ENCODE measurements around the gene CDH4. TPM values are rescaled to one million over a fixed set of nuclear protein-coding genes. Genes with fewer than 3 reads are reported as not detected.

Gene CDH4
- total RNA-seq, 6 donors from 2014 or later = 0.20 to 1.0 (median 0.40) TPM; not detected in 1

DNA sequence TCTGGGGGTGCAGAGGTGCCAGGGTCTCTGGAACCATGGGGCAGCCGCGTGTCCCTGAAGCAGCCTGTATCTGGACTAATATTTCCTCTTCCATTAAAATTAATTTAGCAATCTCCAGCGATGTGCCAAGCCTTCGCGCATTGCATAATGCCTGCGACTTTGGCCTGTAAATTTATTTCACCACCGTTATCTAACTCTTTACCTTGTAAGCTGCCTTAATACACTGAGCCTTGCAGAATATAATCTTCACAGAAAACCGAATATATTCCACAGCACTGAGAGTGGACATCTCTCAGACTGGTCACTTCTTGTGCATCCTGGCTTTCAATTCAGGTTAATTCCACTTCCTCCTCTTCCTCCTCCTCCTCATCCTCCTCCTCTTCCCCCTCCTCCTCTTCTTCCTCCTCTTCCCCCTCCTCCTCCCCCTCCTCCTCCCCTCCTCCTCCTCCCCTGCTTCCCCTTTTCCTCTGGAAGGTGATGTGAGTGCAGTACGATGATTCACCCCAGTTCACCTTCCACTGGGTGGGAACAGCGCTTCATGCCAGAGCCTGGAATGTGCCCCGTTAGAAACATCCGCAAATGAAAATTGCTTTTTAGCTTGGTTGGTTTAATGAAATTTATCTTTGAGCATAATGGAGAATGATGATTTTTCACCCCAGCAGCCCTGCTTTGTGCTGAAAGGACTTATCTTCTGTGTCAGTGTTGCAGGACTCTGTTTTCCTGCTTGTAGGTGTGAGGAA, 101.4 kb downstream of the CDH4 start:
- Histone ChIP-seq H3K36me3 (no peaks in the 10 kb centered on the region), H3K4me1 (no peaks in the 10 kb centered on the region), H3K4me3 (no peak overlapping the region), H3K27ac (no peak overlapping the region), H3K27me3 (no peaks in the 10 kb centered on the region), H3K9me3 (no peaks in the 10 kb centered on the region)
- ATAC-seq (ENCODE audit: low FRiP score in 2 of 2) (no peak), DNase-seq (no peak)
- WGBS, 2 donors = 60 to 68% methylated on average over 12 of the region's 12 CpGs
- TF ChIP-seq POLR2A (IDR thresholded peaks at IDR 0.05) = no peak
- no peak for TF ChIP-seq EP300 (IDR thresholded peaks at IDR 0.05)
- TF ChIP-seq POLR2AphosphoS5 (IDR thresholded peaks at IDR 0.05) = no peak
- no peak for TF ChIP-seq CTCF (IDR thresholded peaks at IDR 0.05)

GRCh38 chr20:61354001-61354390, 101.9 kb downstream of the CDH4 start:
- H3K4me3 ChIP-seq = no peak overlapping the region
- DNase-seq = no peak
- H3K4me1 ChIP-seq = no peaks in the 10 kb centered on the region
- H3K27me3 ChIP-seq = no peaks in the 10 kb centered on the region
- no peaks in the 10 kb centered on the region for H3K9me3 ChIP-seq
- 63 to 76% methylated on average over 6 to 18 of the region's 18 CpGs for WGBS, 2 donors
- no peak for ATAC-seq (ENCODE audit: low FRiP score in 2 of 2)
- no peaks in the 10 kb centered on the region for H3K36me3 ChIP-seq
- no peak overlapping the region for H3K27ac ChIP-seq
- no peak for TF ChIP-seq POLR2A (IDR thresholded peaks at IDR 0.05)
- no peak for TF ChIP-seq EP300 (IDR thresholded peaks at IDR 0.05)
- no peak for TF ChIP-seq CTCF (IDR thresholded peaks at IDR 0.05)
- TF ChIP-seq POLR2AphosphoS5 (IDR thresholded peaks at IDR 0.05) = no peak

DNA sequence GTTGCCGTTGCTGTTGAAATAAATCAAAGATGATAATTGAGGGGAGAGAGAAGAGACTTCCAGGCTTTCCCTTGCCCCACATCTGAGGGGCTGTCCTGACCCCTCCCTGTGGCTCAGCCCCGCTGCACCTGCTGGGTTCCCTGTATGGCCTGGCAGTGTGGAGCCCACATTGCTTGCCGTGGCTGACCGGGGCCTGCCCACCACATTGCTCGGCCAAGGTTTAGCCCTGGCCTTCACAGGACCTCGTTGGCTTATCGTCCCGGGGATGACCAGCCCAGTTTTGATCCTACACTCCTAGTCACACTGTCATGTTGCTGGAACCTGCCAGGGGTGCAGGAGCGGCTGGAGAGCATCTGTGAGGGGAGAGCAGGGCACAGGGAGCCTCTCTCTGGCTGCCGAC, 102.4 kb downstream of the CDH4 start:
- H3K27ac ChIP-seq = no peak overlapping the region
- no peak for ATAC-seq (ENCODE audit: low FRiP score in 2 of 2)
- no peaks in the 10 kb centered on the region for H3K9me3 ChIP-seq
- no peaks in the 10 kb centered on the region for H3K27me3 ChIP-seq
- TF ChIP-seq POLR2A (IDR thresholded peaks at IDR 0.05) (no peak), EP300 (IDR thresholded peaks at IDR 0.05) (no peak), POLR2AphosphoS5 (IDR thresholded peaks at IDR 0.05) (no peak), CTCF (IDR thresholded peaks at IDR 0.05) (no peak)
- H3K4me1 ChIP-seq = no peaks in the 10 kb centered on the region
- 80 to 84% methylated on average over 10 of the region's 10 CpGs for WGBS, 2 donors
- DNase-seq = no peak
- H3K4me3 ChIP-seq = no peak overlapping the region
- H3K36me3 ChIP-seq = no peaks in the 10 kb centered on the region

DNA sequence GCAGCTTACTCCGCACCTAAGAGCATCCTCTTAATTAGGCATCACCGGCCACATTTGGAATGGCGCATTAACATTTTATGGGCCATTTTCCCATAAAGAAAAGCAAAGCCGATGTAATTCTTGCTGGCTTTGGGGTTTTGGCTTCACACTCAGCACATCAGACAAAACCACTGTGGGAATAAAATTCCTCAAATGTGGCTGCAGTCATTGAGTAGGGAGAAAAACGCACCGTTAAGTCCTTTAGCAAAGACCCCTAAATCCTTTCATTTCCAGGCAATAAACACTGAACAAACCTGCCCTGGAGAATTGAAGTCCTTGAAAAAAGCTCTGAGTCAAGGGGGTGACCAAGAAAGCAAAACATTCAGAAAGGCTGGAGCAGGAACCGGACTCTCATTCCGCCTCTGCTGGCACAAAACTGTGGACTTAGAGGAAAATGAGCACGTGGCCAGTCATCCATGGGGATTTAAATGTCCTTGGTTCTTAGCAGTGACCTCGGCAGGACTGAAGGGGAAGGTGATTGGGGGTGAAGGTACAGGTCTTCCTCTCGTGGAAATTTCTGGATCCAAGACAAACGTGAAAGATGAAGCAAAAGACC, 102.9 kb downstream of the CDH4 start:
- DNase-seq (no peak), ATAC-seq (ENCODE audit: low FRiP score in 2 of 2) (no peak)
- 83 to 84% methylated on average over 12 of the region's 12 CpGs for WGBS, 2 donors
- H3K4me3 ChIP-seq = no peak overlapping the region
- no peaks in the 10 kb centered on the region for H3K4me1 ChIP-seq
- TF ChIP-seq POLR2A (IDR thresholded peaks at IDR 0.05) (no peak), EP300 (IDR thresholded peaks at IDR 0.05) (no peak), CTCF (IDR thresholded peaks at IDR 0.05) (no peak), POLR2AphosphoS5 (IDR thresholded peaks at IDR 0.05) (no peak)
- no peaks in the 10 kb centered on the region for H3K9me3 ChIP-seq
- no peaks in the 10 kb centered on the region for H3K36me3 ChIP-seq
- no peak overlapping the region for H3K27ac ChIP-seq
- H3K27me3 ChIP-seq = no peaks in the 10 kb centered on the region

DNA sequence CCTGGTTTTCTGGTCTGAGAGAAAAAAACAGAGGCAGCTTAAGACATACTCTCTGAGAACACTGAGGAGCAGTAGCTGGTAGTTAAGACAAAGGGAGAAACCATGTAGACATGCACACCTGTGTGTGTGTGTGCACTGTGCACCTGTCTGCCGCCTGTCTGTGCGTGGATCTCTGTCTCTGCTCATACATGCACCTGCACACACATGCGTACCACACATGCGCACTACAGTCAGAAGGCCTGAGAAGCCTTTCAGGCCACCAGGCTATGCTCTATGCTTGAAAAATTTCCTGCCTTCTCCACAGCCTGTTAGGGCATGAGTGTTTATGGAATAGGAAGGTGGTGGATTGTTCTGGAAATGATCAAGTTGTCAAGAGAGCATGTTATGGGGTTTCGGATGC, 103.5 kb downstream of the CDH4 start:
- Histone ChIP-seq H3K27ac (no peak overlapping the region), H3K27me3 (no peaks in the 10 kb centered on the region), H3K4me1 (no peaks in the 10 kb centered on the region), H3K4me3 (no peak overlapping the region), H3K9me3 (no peaks in the 10 kb centered on the region), H3K36me3 (no peaks in the 10 kb centered on the region)
- DNase-seq (no peak), ATAC-seq (ENCODE audit: low FRiP score in 2 of 2) (no peak)
- 79 to 95% methylated on average over 5 of the region's 5 CpGs for WGBS, 2 donors
- TF ChIP-seq POLR2A (IDR thresholded peaks at IDR 0.05) (no peak), CTCF (IDR thresholded peaks at IDR 0.05) (no peak), EP300 (IDR thresholded peaks at IDR 0.05) (no peak), POLR2AphosphoS5 (IDR thresholded peaks at IDR 0.05) (no peak)

Measured in upper lobe of left lung (tissue), 6 donors.